GM19467 (cell line): Measurements from ENCODE around the gene ALKAL2.
A peak's percentile ranks its signal among the peaks of the same experiment; 100 is the strongest.

Experiments
- ATAC-seq: cut with Tn5 transposase; IDR thresholded peaks from one replicate; pipeline ENCODE4 v1.9.1; 2021; ENCODE audit warnings: mild to moderate bottlenecking, moderate library complexity; ENCODE audit not compliant: unreplicated experiment

Gene ALKAL2

DNA sequence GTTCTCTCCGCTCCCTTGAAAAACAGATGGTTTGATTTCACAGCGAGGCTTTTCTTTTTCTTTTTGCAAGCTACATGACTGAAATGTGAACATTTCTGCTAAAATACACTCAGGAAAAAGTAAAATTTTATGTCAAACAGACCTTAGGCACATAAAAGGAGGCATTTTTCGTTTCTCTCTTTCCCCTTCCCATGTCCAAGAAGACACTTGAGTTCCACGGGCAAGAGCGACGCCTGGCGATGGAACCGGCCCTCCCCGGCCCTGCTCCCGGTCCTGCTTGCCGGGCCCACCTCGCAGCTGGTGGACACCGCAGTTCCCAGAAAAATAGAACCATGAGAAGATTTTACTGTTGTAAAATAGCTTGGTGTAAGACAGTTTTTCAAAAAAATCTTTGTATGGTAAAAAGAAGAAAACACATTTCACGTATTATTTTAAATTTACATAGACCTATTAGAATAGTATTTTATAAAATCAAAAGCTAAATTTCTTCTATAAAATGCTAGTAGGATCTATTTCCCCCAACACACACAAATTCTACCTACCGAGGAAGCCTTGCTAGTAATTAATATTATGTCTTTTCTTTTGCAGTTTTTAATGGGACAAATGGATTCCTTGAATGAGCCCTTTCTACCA, 2.3 kb upstream of the ALKAL2 start:
- ATAC-seq = no peak

DNA sequence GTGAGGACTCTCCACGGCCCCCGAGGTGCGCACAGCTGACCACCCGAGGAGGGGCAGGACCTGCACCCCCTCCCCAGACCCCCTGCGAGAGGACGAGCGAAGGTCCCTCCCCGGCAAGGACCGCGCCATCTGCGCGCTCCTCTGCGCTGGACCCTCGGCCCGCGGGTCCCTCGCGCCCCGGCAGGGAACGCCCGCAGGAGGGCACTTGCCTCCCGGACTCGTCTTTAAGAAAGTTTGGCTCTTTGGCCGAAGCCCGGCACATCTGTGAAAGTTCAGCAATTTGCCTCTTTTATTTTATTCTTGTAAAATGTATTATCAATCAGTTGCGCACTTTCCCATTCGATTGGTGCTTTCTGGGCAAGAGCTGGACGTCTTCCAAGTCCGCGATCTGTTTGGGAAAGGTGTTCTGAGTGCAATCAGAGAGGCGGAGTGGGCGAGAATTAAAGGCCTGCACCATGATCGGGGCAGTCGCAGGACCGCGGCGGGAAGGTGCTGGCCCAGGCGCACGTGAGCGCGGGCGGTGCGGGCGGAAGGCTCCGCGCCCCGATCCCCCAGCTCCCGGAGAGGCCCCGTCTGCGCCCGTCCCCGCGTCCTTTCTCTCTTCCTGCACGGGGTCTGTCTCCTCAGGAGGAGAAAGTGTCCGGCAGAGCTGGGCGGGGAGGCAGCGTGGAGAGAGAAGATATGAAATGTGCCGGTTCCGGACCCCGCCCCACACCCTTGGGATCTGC, 1.6 kb upstream of the ALKAL2 start:
- ATAC-seq = no peak

DNA sequence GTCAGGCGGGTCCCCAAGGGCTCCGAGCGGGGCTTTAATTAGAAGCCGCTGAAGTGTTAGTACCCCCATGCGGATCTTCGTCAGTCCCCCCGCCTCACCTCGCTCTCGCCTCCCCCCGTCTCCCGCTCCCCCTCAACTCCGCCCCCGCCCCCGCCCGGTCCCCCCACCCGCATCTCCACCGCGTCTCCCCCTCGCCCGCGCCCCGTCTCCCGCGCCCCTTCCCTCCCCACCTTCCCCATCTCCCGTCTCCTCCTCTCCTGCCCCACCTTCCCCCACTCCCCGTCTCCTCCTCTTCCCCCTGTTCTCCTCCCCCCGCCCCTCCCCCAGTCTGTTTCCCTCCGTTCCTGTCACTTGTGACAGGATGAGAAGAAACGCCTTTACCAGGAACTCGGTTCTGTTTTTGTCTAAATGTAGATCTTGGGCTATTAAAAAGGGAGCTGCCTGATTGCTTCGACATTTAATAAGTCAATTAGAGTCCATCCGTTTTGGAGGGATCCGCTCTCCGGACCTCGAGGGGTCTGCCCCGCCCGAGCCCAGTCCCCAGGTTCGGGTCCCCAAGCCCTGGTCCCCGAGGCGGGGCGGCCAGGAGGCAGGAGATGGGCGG, 969 bp upstream of the ALKAL2 start:
- ATAC-seq = no peak

GRCh38 chr2:287471-287885, 413 bp downstream of the ALKAL2 start:
- no peak for ATAC-seq

DNA sequence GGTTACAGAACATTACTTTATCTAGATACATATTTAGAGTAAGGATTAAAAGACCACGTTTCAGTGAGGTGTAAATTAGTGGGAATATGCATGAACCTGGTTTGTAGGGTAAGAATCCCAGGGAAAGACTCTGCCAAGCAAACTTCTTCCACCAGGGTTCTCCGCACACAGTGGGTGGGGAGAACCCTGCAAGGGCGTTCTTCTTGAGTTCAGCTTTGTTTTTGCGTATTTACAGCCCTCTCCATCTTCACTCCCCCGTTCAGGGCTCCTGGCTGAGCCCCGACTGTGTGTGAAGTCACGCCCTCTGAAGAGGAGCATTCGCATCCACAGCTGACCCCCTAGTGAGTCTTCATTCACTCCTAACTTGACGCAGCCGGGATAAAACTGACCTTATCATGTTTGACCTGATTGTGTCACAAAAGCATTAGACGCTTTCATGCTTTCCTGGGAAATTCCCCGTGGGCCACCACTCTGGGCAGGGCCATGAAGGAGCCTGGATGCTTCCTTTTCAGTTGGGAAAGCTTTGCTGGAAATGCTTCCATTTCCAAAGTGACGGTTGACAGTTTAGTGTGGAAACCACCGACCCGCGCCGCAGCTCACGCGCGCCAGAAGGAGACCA, 1.0 kb downstream of the ALKAL2 start:
- ATAC-seq = no peak

GRCh38 chr2:286035-286434, 1.9 kb downstream of the ALKAL2 start:
- no peak for ATAC-seq

DNA sequence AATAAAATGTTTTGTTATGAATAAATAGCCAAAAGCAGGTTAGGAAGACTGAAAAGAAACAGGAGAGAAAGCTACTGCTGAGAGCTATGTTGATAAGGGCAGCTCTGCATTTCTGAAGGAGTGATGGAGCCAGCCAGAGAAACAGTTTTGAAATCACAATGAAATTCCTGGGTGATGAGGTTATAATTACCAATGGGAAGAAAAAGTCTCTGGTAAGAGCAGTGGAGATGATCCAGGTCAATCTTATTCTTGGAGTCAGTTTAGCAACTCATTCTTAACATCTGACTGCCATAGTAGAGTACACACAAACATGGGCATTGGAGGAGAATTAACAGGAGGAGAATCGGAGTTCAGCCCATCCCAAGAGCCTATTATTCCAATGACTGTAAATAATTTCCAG, 2.4 kb downstream of the ALKAL2 start:
- no peak for ATAC-seq

- ATAC-seq = no peak
These were observed 2.9 kb downstream of the ALKAL2 start for GRCh38 chr2:284896-285492.

DNA sequence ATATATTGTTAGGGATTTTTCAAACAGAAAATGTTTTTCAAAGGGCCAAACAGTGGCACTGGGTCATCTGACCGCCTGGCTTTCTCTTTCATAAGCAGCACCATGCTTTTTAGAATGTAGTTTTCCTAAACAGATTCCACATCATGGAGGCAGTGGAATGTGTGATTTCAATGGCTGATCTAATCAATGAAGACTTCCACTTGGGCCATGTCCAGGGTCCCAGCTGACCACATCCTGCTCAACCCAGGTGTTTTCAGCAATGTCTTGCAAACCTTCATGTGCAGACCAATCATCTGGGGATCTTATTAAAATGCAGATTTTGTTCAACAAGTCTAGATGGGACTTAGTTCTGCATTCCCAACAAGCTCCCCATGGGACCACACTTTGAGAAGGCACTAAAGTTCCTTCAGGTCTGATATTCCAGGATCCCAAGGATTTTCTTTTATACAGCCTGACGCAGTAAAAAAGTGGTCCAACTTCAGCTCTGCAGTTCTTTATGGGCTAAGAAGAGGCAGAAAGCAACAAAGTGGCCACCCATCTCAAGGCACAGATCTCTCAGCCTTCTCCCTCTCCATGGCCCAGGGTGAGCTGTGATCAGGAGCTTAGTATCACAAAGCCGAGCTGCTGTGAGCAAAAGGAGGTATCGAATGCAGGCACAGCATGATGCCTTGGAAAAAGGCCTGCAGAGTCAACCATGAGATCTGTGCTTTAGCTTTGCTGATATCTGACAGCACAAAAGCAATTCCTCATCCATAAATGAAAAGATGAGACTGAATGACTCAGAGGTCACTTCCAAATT, 3.7 kb downstream of the ALKAL2 start:
- no peak for ATAC-seq

DNA sequence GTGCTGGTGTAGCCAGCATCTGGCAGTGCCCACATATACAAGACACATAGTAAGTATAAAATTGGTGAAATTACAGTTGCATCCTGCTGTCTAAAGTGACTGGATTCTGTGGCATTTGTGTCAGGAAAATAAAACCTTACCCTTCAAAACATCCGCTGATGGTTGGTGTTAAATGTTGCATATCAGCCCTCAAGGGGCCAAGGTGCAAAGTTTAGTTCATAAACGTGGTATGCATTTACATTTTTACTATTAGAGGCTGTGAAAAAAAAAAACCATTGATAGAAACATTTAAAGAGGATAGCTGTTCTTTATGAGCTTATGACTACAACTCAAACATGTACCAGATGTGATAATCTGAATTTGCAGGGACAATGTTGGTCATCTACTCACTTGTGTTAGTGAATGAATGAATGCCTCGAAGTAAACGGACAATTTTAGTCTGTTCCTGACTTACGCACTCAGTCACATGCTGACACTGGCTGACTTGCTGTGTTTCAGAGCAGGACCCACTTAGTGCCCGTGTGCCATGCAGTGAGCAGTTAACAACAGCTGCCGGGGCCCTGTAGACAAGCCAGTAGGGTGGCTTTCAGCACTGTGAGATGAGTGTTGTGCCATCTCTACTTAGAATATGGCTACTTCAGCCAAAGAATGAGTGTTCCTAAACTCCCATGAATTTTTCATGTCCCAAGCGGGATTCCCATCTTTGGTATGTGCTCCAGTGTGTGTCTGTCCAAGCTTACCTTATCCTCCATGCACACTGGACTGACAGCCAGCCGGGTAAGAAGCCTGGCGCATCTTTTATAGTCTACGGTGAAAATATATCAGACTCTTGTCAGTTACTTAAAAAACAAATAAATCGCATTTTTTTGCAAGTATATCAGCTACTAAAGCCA, 5.3 kb downstream of the ALKAL2 start:
- ATAC-seq = no peak

- no peak for ATAC-seq
These were observed 6.5 kb downstream of the ALKAL2 start for GRCh38 chr2:281381-281780.

GRCh38 chr2:280650-281110, 7.2 kb downstream of the ALKAL2 start:
- no peak for ATAC-seq

DNA sequence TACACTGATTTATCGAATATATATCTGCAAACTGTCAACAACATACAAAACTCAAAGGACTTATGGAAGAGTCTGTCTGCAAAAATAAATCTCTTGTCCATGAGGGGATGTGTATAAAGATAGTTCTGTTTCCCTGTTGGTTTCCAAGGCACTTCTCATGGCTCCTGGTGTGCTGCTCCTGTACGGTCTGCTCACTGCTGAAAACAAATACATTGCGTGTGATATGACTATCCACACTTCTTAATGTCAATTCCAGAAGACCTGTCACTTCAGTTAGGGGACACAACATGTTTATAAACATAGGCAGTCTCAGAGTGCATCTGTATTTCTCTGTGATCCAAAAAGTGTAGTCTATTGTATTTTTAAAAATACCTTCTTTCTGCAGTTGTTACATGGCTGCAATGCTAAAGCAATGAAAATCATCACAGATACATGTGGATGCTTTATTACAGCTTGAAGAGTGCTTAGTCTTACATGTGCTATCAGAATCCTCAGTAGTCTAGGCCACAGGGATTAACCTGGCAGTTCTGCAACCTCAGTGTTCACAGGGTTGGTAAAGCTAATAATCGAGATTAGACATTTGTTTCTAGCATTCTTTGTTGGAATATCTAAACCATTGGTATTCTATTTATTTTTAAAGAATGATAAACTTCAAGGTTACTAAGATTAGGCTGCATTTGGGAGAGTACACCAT, 7.8 kb downstream of the ALKAL2 start:
- no peak for ATAC-seq

DNA sequence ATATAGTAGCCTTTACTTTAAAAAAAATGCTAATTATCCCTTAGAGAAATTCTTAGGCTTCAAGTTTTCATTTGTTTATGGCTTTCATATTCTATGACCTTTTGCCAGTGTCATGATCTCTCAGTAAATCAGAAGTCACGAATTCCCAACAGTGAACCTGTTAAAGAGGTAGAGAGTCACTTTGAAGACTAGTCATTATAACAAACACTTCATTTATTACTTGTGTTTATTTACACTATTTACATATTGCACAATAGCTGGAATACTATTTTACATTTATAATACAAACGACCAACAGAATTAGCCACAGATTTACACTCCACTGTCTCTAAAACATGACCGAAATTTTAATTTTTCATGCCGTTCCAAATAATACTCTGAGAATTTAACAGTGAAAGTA, 8.5 kb downstream of the ALKAL2 start:
- ATAC-seq = no peak

GRCh38 chr2:278927-279320, 9.0 kb downstream of the ALKAL2 start:
- no peak for ATAC-seq

DNA sequence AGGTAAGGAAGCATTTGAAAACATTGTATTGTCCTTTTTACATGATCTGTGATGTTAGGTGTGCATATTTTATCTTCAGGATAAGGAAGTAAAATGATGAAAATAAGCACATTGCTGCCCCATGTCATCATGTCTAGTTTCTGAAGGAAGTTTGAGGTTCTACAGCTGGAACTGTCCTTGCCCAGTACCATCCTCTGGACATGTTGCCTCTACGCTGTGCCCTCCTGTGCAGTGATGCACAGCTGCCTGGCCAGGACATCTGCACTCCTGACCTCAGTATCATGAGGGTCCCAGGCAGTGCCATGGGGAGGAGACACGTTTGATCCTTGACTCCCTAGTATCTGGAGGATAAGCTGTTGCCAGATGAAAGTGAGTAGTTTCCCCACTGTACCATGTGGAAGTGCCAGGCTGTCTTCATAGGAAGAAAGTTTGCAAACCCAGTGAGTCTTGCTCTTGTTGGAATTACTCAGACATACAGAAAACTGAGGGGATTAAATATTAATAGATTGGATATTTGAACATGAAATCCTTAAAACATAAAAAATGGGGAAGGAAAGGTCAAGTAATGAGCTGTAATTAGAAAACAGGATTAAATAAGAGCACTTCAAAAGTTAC, 9.5 kb downstream of the ALKAL2 start:
- no peak for ATAC-seq

DNA sequence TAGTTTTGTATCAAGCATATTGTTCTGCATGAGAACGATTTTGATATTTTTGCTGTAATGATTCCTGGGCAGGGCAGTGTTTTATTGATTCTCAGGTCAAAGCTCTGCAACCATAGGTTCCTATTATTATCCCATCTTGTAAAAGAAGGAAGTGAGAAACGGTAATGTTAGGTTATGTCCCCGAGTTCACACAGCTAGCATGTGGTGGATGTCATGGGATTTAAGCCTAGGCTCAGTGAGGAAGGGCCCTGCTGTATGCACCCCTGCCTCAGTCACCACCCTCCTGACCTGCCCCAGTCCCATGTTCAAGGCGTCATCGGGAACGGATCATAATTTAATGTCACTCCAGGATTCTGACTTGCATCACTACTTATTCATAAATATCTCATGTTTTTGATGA, 12.4 kb downstream of the ALKAL2 start:
- peak; percentile 67 for ATAC-seq

DNA sequence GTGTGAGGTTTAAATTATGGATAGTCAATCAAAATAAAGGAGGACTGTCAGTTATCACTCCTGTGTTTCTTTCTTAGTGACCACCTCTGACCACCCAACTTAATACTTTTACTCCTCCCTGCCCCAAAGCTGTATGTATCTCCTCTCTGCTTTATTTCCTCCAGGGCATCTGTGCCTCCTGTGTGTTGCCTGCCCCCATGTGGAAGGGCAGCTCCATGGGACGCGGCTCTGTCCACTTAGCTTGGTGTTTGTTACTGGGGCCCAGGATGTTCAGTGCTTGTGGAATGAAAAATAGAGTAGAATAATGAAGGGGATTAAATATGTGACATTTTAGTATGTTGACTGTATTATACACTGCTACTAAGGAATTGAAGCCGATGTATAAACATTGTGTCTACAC, 13.4 kb downstream of the ALKAL2 start:
- no peak for ATAC-seq

- no peak for ATAC-seq
These were observed 14.6 kb downstream of the ALKAL2 start for GRCh38 chr2:273333-273732.
